HG02623 (cell line): Measurements from ENCODE around the gene KRT26.
"Not testable (repeated sequence)": the region's sequence is repeated elsewhere in the genome, so short reads cannot be mapped to it uniquely, and the experiment has no call there.

Source experiments
- ATAC-seq: cut with Tn5 transposase; IDR thresholded peaks from one replicate; pipeline ENCODE4 v1.9.1; 2021; ENCODE audit warnings: moderate library complexity; ENCODE audit not compliant: unreplicated experiment

The KRT26 gene

GRCh38 chr17:40772101-40772500 lies at the start of gene KRT26:
Gene KRT26, minus strand, starts transcription at chr17:40772201. Its CDS starts 88 bp downstream, at chr17:40772113.
- no peak for ATAC-seq

GRCh38 chr17:40821536-40821935 lies 49.5 kb upstream of the KRT26 start:
- no peak for ATAC-seq

GRCh38 chr17:40820228-40820838 lies 48.3 kb upstream of the KRT26 start:
- ATAC-seq, result no peak

GRCh38 chr17:40819528-40820125 lies 47.6 kb upstream of the KRT26 start:
- no peak for ATAC-seq

GRCh38 chr17:40818733-40819527 lies 46.9 kb upstream of the KRT26 start:
- ATAC-seq, result peak; percentile 79

GRCh38 chr17:40818343-40818732 lies 46.3 kb upstream of the KRT26 start:
- no peak for ATAC-seq

- ATAC-seq, result no peak
Observed at GRCh38 chr17:40817103-40817682, 45.2 kb upstream of the KRT26 start.

DNA sequence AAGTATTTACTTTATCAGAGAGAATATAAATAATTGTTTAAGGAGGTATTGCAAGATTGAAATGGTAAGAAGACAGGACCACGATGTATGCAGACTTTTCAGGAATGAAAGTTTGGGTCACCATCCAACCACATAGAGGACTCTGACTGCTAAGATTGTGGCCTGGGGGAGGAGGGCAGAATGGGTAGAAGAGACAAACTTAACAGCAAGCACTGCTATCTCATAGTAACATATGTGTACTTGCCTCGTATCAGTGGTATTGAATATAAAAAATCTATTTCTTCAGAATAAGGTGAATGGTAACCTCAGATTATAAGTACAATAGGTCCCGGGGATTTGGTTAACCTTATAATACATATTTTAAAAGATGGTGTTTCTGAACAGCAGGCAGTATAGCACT lies 44.6 kb upstream of the KRT26 start:
- no peak for ATAC-seq

DNA sequence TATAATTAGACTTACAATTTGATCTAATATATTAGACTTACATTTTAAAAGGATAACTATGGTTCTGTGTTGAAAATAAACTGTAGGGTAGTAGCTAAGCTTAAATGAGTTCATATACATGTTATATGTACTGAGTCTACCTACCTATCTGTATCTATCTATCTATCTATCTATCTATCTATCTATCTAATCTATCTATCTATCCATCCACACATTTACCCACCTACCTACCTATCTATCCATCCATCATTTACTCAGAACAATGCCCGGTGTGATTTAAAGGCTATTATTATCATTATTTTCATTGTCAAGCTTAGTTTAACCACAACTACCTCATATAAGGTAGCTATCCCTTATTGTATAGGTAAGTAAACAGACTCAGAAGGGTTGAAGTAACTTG lies 43.4 kb upstream of the KRT26 start:
- no peak for ATAC-seq

DNA sequence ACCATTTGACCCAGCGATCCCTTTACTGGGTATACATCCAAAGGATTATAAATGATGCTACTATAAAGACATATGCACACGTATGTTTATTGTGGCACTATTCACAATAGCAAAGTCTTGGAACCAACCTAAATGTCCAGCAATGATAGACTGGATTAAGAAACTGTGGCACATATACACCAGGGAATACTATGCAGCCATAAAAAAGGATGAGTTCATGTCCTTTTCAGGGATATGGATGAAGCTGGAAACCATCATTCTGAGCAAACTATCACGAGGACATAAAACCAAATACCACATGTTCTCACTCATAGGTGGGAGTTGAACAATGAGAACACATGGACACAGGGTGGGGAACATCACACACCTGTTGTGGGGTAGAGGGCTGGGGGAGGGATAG lies 42.7 kb upstream of the KRT26 start:
- not testable (repeated sequence) for ATAC-seq

- ATAC-seq, result no peak
Observed at GRCh38 chr17:40813804-40814203, 41.8 kb upstream of the KRT26 start.

DNA sequence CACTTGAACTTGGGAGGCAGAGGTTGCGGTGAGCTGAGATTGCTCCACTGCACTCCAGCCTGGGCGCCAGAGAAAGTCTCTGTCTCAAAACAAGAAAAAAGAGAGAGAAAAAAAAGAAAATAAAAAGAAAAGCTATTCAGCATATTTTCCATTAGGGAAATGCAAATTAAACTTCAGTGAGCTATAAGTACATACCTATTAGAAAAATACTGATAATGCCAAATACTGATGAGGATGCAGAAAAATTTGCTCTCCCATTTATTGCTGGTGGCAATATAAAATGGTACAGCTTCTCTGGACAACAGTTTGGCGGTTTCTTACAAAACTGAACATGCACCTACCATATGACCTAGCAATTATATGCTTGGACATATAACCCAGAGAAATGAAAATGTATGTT lies 40.6 kb upstream of the KRT26 start:
- no peak for ATAC-seq

DNA sequence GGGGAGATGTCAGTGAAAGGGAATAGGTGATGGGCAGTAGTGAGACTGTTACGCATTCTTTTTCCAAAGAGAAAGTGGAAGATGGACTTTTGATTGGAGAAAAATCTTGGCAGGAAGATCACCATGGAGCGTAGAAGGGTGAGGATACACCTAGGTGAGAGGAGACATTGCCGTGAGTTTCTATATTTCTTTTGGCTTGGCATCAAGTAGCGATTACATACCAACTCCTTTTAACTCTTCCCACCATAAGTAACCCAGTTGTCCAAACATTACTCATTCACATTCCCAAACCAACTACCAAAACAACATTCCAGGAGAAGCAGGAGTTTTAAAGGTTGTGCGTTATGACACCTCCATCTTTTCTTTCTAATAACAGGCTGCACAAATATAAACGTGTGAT lies 38.5 kb upstream of the KRT26 start:
- no peak for ATAC-seq

- no peak for ATAC-seq
Observed at GRCh38 chr17:40809721-40810421, 37.9 kb upstream of the KRT26 start.

DNA sequence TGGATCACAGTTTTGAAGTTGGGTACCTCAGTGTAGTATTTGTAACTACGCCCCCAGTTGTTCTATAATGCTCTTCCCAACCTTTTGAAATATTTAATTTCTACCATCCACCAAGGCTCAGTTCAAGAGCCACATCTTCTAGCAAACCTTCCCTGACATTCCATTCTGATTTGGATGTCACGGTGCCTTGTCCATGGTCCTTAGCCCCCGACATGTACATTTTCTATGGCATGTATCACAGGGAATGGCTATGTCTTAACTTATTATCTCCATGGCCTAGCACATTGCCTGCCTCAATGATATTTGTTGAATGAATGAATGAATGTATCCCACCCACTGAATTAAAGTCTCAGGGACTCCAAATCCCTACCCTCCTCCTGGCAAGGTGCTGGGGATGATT lies 34.1 kb upstream of the KRT26 start:
- no peak for ATAC-seq

- no peak for ATAC-seq
Observed at GRCh38 chr17:40803617-40804082, 31.6 kb upstream of the KRT26 start.

DNA sequence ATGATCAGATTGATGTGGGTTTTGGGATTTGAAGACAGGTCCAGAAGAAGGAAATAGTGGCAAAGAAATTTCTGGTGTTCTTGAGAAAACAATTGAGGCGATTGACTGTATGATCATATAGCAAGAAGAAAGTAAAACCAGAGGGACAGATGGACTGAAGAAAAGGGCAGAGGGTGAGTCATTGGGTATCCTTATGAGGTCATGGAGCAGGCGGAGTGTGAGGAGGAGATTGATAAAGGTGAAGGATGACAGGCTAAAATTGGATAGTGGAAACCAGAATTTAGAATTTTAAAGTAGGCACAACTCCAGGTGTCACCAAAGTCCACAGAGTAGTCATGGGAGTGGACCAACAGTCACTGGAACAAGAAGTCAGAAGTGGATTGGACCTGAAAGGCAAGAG lies 29.2 kb upstream of the KRT26 start:
- ATAC-seq, result no peak

DNA sequence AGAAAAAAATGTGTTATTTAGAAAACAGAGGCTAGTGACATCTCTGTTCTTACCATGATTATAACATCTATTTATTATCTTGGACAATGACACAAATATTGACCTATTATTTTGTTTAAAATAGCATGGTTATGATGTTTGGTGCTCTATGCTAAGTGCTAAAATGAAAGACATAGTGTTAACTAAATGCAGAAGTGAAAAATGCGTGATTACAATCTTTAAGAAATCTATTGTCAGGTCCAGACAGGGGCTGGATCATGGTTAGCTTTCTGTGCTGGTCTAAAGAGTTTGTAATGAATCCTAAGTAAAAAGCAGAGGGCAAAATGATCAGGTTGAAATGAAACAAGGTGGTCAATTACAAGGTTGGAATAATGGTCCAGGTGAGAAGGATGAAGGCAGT lies 28.4 kb upstream of the KRT26 start:
- no peak for ATAC-seq

DNA sequence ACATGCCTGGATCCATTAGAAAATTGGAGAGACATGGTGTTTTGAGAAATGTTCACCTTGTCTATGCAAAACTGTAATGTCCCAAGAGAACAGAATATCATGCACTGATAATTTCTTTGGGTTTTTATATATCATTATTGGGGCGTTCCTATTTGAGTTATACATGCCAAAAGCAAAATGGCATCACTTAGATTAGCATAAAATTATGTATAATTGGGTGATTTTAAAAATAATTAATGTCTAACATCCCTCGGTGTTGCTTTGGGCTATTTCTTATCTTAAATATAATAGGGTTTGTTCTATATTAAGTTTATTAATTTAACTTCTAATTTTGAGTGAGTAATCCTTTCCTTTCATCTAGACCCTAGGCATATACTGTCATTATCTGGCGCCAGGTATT lies 27.9 kb upstream of the KRT26 start, which contains the start of gene KRT28:
Gene KRT28 (minus strand): TSS at position 101 of the 400 bp plus-strand sequence. CDS start 66 bp downstream, at position 35.
- no peak for ATAC-seq

- ATAC-seq, result no peak
Observed at GRCh38 chr17:40796846-40797245, 24.8 kb upstream of the KRT26 start.
